Peyer's patch (tissue), 4 donors: ENCODE results near the gene PLPP1. TPM values are rescaled to one million over a fixed set of nuclear protein-coding genes. Genes with fewer than 3 reads are reported as not detected.

Experiments used
- DNase-seq, 3 donors: peaks; one replicate each; pipeline ENCODE4 v3.0.0-alpha.2; 2017 to 2019
- H3K27ac ChIP-seq, 4 donors: fragments of 200-600 bp; sonication (generic); one replicate each; pipeline ENCODE4 v1.5.1; 2016 to 2019
- H3K27me3 ChIP-seq, 2 donors: fragments of 200-600 bp; sonication (generic); one replicate each; pipeline ENCODE4 v1.5.1; 2019
- H3K36me3 ChIP-seq, 3 donors: fragments of 200-600 bp; sonication (generic); one replicate each; pipeline ENCODE4 v1.5.1; 2016 to 2019
- H3K4me1 ChIP-seq, 4 donors: fragments of 200-600 bp; sonication (generic); one replicate each; pipeline ENCODE4 v1.5.1; 2016 to 2019
- H3K4me3 ChIP-seq, 4 donors: fragments of 200-600 bp; sonication (generic); 1 replicate in 3 of 4; 2 replicates in 1 of 4; pipeline ENCODE4 v1.5.1; 2016 to 2019; ENCODE audit warnings: mild to moderate bottlenecking in 1 of 4
- H3K9me3 ChIP-seq, 4 donors: fragments of 200-600 bp; sonication (generic); one replicate each; pipeline ENCODE4 v1.5.1; 2016 to 2019; ENCODE audit warnings: mild to moderate bottlenecking in 1 of 4
- POLR2A ChIP-seq, 2 donors: fragments of 450-650 bp; IDR thresholded peaks; one replicate each; pipeline ENCODE4 v1.5.1; 2017; ENCODE audit warnings: antibody characterized with exemption in 2 of 2, mild to moderate bottlenecking in 2 of 2, moderate library complexity in 2 of 2
- total RNA-seq, 4 donors: library from RNA; depleted of rRNA; stranded (reverse); fragments of >200 nt; gene quantifications; one replicate each; pipeline ENCODE4 v1.1.0, GENCODE V29; 2016
- TF ChIP-seq, protein P1 (sequence below), 6 experiments: fragments of 450-650 bp in 4 of 6; fragments of 200-600 bp in 2 of 6; sonication (generic) in 1 of 6; IDR thresholded peaks; one replicate each; pipeline ENCODE4 v1.5.1; 2017 to 2019; ENCODE audit warnings: antibody characterized with exemption in 6 of 6, mild to moderate bottlenecking in 3 of 6, moderate library complexity in 1 of 6

The PLPP1 gene
- total RNA-seq, 4 donors from 2014 or later, result 60.2 to 190 (median 115) TPM

DNA sequence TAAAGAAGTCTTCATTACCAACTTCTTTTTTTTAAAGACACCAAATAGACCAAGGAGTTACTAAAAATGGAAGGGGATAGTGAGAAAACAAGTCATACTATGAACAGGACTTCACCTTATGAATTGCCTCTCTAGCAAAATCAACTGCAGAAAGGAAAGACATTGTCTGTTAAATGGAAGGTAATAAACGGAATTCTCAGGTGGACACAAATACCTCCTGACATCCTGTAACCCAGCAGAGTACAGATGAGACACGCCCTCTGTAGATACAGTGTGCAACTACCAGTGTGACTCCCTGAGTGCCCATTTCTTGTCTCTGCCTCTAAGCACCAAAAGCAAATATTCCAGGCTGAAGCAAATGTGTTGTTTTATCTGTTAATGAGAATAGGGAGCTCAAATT lies 12.2 kb upstream of the PLPP1 start:
- Histone ChIP-seq H3K27me3 (no peaks in the 10 kb centered on the region), H3K27ac (no peak overlapping the region), H3K4me3 (no peak overlapping the region), H3K4me1 (no peaks in the 10 kb centered on the region), H3K9me3 (no peaks in the 10 kb centered on the region), H3K36me3 (no peaks in the 10 kb centered on the region)
- no peak for DNase-seq
- TF ChIP-seq, protein P1, sequence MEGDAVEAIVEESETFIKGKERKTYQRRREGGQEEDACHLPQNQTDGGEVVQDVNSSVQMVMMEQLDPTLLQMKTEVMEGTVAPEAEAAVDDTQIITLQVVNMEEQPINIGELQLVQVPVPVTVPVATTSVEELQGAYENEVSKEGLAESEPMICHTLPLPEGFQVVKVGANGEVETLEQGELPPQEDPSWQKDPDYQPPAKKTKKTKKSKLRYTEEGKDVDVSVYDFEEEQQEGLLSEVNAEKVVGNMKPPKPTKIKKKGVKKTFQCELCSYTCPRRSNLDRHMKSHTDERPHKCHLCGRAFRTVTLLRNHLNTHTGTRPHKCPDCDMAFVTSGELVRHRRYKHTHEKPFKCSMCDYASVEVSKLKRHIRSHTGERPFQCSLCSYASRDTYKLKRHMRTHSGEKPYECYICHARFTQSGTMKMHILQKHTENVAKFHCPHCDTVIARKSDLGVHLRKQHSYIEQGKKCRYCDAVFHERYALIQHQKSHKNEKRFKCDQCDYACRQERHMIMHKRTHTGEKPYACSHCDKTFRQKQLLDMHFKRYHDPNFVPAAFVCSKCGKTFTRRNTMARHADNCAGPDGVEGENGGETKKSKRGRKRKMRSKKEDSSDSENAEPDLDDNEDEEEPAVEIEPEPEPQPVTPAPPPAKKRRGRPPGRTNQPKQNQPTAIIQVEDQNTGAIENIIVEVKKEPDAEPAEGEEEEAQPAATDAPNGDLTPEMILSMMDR (IDR thresholded peaks at IDR 0.05), result peak in 4 of 6 experiments; percentile 9 to 48 (median 32)
- no peak for TF ChIP-seq POLR2A (IDR thresholded peaks at IDR 0.05)

DNA sequence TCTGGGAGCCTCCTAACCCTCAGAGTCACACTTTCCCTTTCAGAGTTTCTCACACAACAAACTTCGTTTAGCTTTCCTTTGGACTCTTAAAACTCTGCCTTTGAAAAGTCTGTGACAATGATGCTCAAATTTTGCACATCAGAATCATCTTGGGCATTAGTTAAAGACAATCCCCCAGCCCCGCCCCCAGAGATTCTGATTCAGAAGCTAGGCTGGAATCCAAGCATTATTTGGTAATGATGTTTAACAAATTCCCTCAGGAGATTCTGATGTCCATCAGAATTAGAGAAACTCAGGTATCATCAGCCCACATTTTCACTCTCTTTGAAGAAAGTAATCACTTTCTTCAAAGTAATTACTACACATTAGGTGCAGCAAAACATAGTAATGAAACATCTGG lies 9.6 kb upstream of the PLPP1 start:
- no peaks in the 10 kb centered on the region for H3K27me3 ChIP-seq
- H3K4me1 ChIP-seq, result peaks cover 0 to 8% (median 0%) of the 10 kb centered on the region in 4 donors
- no peak for DNase-seq
- H3K4me3 ChIP-seq, result no peak overlapping the region
- no peaks in the 10 kb centered on the region for H3K9me3 ChIP-seq
- no peaks in the 10 kb centered on the region for H3K36me3 ChIP-seq
- TF ChIP-seq POLR2A (IDR thresholded peaks at IDR 0.05), result no peak
- TF ChIP-seq, protein P1 (IDR thresholded peaks at IDR 0.05), result no peak
- H3K27ac ChIP-seq, result no peak overlapping the region

GRCh38 chr5:55541056-55541635 lies 6.4 kb upstream of the PLPP1 start:
- DNase-seq, result no peak
- H3K4me3 ChIP-seq, result no peak overlapping the region
- no peaks in the 10 kb centered on the region for H3K27me3 ChIP-seq
- H3K9me3 ChIP-seq, result no peaks in the 10 kb centered on the region
- peaks cover 0 to 8% (median 1%) of the 10 kb centered on the region in 4 donors for H3K4me1 ChIP-seq
- no peak for TF ChIP-seq POLR2A (IDR thresholded peaks at IDR 0.05)
- TF ChIP-seq, protein P1 (IDR thresholded peaks at IDR 0.05), result no peak
- no peaks in the 10 kb centered on the region for H3K36me3 ChIP-seq
- H3K27ac ChIP-seq, result no peak overlapping the region

DNA sequence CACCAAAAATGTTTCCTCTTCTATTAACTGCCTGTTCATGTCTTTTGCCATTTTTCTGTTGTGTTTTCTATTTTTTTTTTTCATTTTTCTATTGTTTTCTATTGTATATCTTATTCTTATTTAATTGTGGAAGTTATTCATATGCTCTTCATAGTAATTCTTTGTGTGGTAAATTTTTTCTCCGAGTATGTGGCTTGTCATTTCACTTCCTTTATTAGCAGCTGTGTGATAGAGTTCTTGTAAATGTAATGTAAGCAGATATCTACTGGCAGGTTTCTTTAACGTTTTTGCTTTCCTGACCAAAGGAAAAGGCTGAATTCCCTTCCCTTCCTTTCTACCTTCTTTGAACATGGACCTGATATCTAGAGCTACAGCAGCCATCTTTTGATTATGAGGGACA lies 5.8 kb upstream of the PLPP1 start:
- no peak for DNase-seq
- no peak overlapping the region for H3K27ac ChIP-seq
- no peaks in the 10 kb centered on the region for H3K36me3 ChIP-seq
- H3K9me3 ChIP-seq, result no peaks in the 10 kb centered on the region
- H3K4me1 ChIP-seq, result peaks cover 0 to 9% (median 1%) of the 10 kb centered on the region in 4 donors
- no peaks in the 10 kb centered on the region for H3K27me3 ChIP-seq
- H3K4me3 ChIP-seq, result no peak overlapping the region
- TF ChIP-seq, protein P1 (IDR thresholded peaks at IDR 0.05), result no peak
- TF ChIP-seq POLR2A (IDR thresholded peaks at IDR 0.05), result no peak

- H3K27ac ChIP-seq, result no peak overlapping the region
- no peak for DNase-seq
- H3K4me1 ChIP-seq, result peaks cover 0 to 12% (median 1%) of the 10 kb centered on the region in 4 donors
- no peak overlapping the region for H3K4me3 ChIP-seq
- no peak for TF ChIP-seq POLR2A (IDR thresholded peaks at IDR 0.05)
- TF ChIP-seq, protein P1 (IDR thresholded peaks at IDR 0.05), result no peak
- no peaks in the 10 kb centered on the region for H3K36me3 ChIP-seq
- no peaks in the 10 kb centered on the region for H3K9me3 ChIP-seq
- H3K27me3 ChIP-seq, result no peaks in the 10 kb centered on the region
Observed at GRCh38 chr5:55540024-55540423, 5.3 kb upstream of the PLPP1 start.
